Nephron progenitor cell (in vitro differentiated cells): ENCODE measurements around the gene CRYBG1.

Experiments
- DNase-seq: peaks from one replicate; pipeline ENCODE4 v3.0.0; 2021
- H3K27ac Mint-ChIP-seq: 2 replicates; pipeline ENCODE4 v1.8.0; 2021; ENCODE audit warnings: mild to moderate bottlenecking, moderate library complexity, mixed read lengths
- H3K27me3 Mint-ChIP-seq: 2 replicates; pipeline ENCODE4 v1.8.0; 2021; ENCODE audit warnings: mild to moderate bottlenecking, low read depth, mixed read lengths; ENCODE audit not compliant: poor library complexity
- H3K36me3 Mint-ChIP-seq: 2 replicates; pipeline ENCODE4 v1.8.0; 2021; ENCODE audit warnings: low read depth, mixed read lengths
- H3K4me1 Mint-ChIP-seq: 2 replicates; pipeline ENCODE4 v1.8.0; 2021; ENCODE audit warnings: mixed read lengths
- H3K4me3 Mint-ChIP-seq: 2 replicates; pipeline ENCODE4 v1.8.0; 2021; ENCODE audit warnings: mild to moderate bottlenecking, moderate library complexity, mixed read lengths
- H3K9me3 Mint-ChIP-seq: 2 replicates; pipeline ENCODE4 v1.8.0; 2021; ENCODE audit warnings: mild to moderate bottlenecking, moderate library complexity, mixed read lengths
- CTCF ChIP-seq: fragments of 200-600 bp; sonication (generic); IDR thresholded peaks from 2 replicates; pipeline ENCODE4 v1.5.0; 2021; ENCODE audit warnings: antibody characterized with exemption

The CRYBG1 gene

GRCh38 chr6:106473812-106474211 is 113.3 kb downstream of the CRYBG1 start:
- DNase-seq: no peak
- Mint-ChIP-seq H3K4me3 (no peak overlapping the region), H3K9me3 (no peaks in the 10 kb centered on the region), H3K36me3 (no peaks in the 10 kb centered on the region), H3K4me1 (peaks cover 3% of the 10 kb centered on the region), H3K27me3 (peaks cover 2% of the 10 kb centered on the region), H3K27ac (no peak overlapping the region)
- no peak for TF ChIP-seq CTCF

- no peak for TF ChIP-seq CTCF
- H3K9me3 Mint-ChIP-seq: no peaks in the 10 kb centered on the region
- no peak overlapping the region for H3K27ac Mint-ChIP-seq
- no peak overlapping the region for H3K4me3 Mint-ChIP-seq
- no peak for DNase-seq
- peaks cover 2% of the 10 kb centered on the region for H3K27me3 Mint-ChIP-seq
- no peaks in the 10 kb centered on the region for H3K4me1 Mint-ChIP-seq
- H3K36me3 Mint-ChIP-seq: no peaks in the 10 kb centered on the region
Observed at GRCh38 chr6:106474466-106474865, 113.9 kb downstream of the CRYBG1 start.

GRCh38 chr6:106475284-106475683 is 114.8 kb downstream of the CRYBG1 start:
- H3K27me3 Mint-ChIP-seq: no peaks in the 10 kb centered on the region
- no peaks in the 10 kb centered on the region for H3K9me3 Mint-ChIP-seq
- TF ChIP-seq CTCF: no peak
- no peaks in the 10 kb centered on the region for H3K36me3 Mint-ChIP-seq
- H3K4me1 Mint-ChIP-seq: no peaks in the 10 kb centered on the region
- no peak overlapping the region for H3K4me3 Mint-ChIP-seq
- DNase-seq: no peak
- H3K27ac Mint-ChIP-seq: no peak overlapping the region

- H3K9me3 Mint-ChIP-seq: peaks cover 3% of the 10 kb centered on the region
- H3K36me3 Mint-ChIP-seq: no peaks in the 10 kb centered on the region
- H3K27ac Mint-ChIP-seq: no peak overlapping the region
- no peak for DNase-seq
- H3K27me3 Mint-ChIP-seq: peaks cover under 1% of the 10 kb centered on the region
- no peaks in the 10 kb centered on the region for H3K4me1 Mint-ChIP-seq
- no peak for TF ChIP-seq CTCF
- H3K4me3 Mint-ChIP-seq: no peak overlapping the region
Observed at GRCh38 chr6:106476331-106477105, 116.0 kb downstream of the CRYBG1 start.

- Mint-ChIP-seq H3K36me3 (no peaks in the 10 kb centered on the region), H3K4me1 (no peaks in the 10 kb centered on the region), H3K27me3 (peaks cover 6% of the 10 kb centered on the region), H3K27ac (no peak overlapping the region), H3K4me3 (no peak overlapping the region), H3K9me3 (peaks cover 3% of the 10 kb centered on the region)
- DNase-seq: no peak
- no peak for TF ChIP-seq CTCF
Observed at GRCh38 chr6:106477146-106477545, 116.6 kb downstream of the CRYBG1 start.

- no peak for DNase-seq
Observed at GRCh38 chr6:106477790-106478189, 117.3 kb downstream of the CRYBG1 start.

More at GRCh38 chr6:106477790-106478189, 117.3 kb downstream of the CRYBG1 start:
- H3K4me3 Mint-ChIP-seq: no peak overlapping the region
- H3K9me3 Mint-ChIP-seq: peaks cover 3% of the 10 kb centered on the region
- H3K27ac Mint-ChIP-seq: no peak overlapping the region
- no peaks in the 10 kb centered on the region for H3K36me3 Mint-ChIP-seq
- H3K27me3 Mint-ChIP-seq: peaks cover 6% of the 10 kb centered on the region
- H3K4me1 Mint-ChIP-seq: no peaks in the 10 kb centered on the region
- no peak for TF ChIP-seq CTCF
